ENCODE results near the gene STYXL1.
A peak's percentile ranks its signal among the peaks of the same experiment; 100 is the strongest.

DNA sequence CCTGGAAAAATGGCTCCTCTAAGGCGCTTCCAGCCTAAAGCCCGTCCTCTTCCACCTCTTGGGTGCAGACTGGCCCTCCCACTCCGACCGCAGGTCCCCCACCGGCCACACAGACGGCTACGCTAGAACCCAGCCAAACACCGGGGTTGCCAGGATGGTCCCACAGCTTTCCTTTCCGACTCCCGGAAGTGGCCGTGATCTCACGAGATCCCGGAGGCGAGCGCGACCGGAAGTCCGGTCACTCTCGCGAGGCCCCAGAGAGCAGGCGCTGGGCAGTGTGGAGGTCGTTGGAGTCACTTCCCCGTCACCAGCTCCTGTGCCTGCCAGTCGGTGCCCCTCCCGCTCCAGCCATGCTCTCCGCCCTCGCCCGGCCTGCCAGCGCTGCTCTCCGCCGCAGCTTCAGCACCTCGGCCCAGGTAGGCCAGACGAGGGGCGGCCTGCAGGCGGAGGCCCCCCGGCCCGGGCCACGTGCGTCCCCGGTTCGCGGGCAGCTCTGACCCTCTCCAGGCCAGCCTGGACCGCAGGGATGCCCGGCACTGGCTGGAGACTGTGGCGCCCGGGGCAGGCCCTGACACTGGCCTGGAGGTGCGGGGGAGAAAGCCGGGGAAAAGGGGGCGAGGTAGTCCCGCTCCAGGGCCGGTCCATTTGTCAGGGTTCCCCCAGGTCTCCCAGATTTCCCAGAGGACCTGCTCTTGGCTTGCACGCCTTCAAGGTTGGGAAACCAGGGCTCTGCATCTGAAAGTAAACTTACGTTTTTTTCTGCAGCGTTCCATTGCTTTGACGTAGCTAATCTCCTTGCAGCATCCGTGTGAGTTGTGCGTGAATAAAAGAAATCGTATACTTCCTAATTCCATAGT, at the start of gene STYXL1, which contains the start of gene MDH2:
- TF ChIP-seq, protein P1, sequence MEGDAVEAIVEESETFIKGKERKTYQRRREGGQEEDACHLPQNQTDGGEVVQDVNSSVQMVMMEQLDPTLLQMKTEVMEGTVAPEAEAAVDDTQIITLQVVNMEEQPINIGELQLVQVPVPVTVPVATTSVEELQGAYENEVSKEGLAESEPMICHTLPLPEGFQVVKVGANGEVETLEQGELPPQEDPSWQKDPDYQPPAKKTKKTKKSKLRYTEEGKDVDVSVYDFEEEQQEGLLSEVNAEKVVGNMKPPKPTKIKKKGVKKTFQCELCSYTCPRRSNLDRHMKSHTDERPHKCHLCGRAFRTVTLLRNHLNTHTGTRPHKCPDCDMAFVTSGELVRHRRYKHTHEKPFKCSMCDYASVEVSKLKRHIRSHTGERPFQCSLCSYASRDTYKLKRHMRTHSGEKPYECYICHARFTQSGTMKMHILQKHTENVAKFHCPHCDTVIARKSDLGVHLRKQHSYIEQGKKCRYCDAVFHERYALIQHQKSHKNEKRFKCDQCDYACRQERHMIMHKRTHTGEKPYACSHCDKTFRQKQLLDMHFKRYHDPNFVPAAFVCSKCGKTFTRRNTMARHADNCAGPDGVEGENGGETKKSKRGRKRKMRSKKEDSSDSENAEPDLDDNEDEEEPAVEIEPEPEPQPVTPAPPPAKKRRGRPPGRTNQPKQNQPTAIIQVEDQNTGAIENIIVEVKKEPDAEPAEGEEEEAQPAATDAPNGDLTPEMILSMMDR (conservative IDR thresholded peaks at IDR 0.05): no peak
- peak; percentile 98 for TF ChIP-seq ZFX (IDR thresholded peaks at IDR 0.05)

Data from C4-2B (cell line).